Trophoblast cell (in vitro differentiated cells and primary cell): Measurements from ENCODE around the gene DENND4C.

Experiments
- DNase-seq, 2 donors: peaks; one replicate each; pipeline ENCODE4 v3.0.0-alpha.2; 2016
- H2AFZ ChIP-seq: 2 replicates; pipeline ENCODE4 v1.6.1; 2013; ENCODE audit warnings: low read length, moderate library complexity, mild to moderate bottlenecking; ENCODE audit not compliant: insufficient read depth, poor library complexity
- H2AK5ac ChIP-seq: 2 replicates; pipeline ENCODE4 v1.6.1; 2013; ENCODE audit warnings: mild to moderate bottlenecking, low read length
- H2BK120ac ChIP-seq: 2 replicates; pipeline ENCODE4 v1.6.1; 2013; ENCODE audit warnings: low read length, mild to moderate bottlenecking, moderate library complexity; ENCODE audit not compliant: insufficient read depth, poor library complexity
- H2BK12ac ChIP-seq: 2 replicates; pipeline ENCODE4 v1.6.1; 2013; ENCODE audit warnings: mild to moderate bottlenecking, low read length, moderate library complexity
- H2BK5ac ChIP-seq: 2 replicates; pipeline ENCODE4 v1.6.1; 2013; ENCODE audit warnings: low read length, low read depth, moderate library complexity, mild to moderate bottlenecking; ENCODE audit not compliant: poor library complexity
- H3K14ac ChIP-seq: 2 replicates; pipeline ENCODE4 v1.6.1; 2013; ENCODE audit warnings: mild to moderate bottlenecking, low read length
- H3K18ac ChIP-seq: 2 replicates; pipeline ENCODE4 v1.6.1; 2013; ENCODE audit warnings: mild to moderate bottlenecking, low read length
- H3K23ac ChIP-seq: 2 replicates; pipeline ENCODE4 v1.6.1; 2013; ENCODE audit warnings: low read length
- H3K27ac ChIP-seq: 2 replicates; pipeline ENCODE4 v1.5.1; 2013; ENCODE audit warnings: low read depth, mild to moderate bottlenecking, inconsistent platforms, low read length, moderate library complexity
- H3K27me3 ChIP-seq: 2 replicates; pipeline ENCODE4 v1.6.1; 2013; ENCODE audit warnings: inconsistent platforms, mild to moderate bottlenecking, low read length, moderate library complexity; ENCODE audit not compliant: insufficient read depth
- H3K36me3 ChIP-seq, 2 experiments: 1 replicate in 1 of 2; 2 replicates in 1 of 2; pipeline ENCODE4 v1.6.1; 2013; ENCODE audit warnings: low read length in 2 of 2, mild to moderate bottlenecking in 2 of 2, moderate library complexity in 1 of 2; ENCODE audit not compliant: insufficient read depth in 2 of 2, control insufficient read depth in 1 of 2
- H3K4ac ChIP-seq: 2 replicates; pipeline ENCODE4 v1.6.1; 2013; ENCODE audit warnings: low read depth, mild to moderate bottlenecking, low read length, moderate library complexity
- H3K4me1 ChIP-seq, 2 experiments: 1 replicate in 1 of 2; 2 replicates in 1 of 2; pipeline ENCODE4 v1.6.1; 2013; ENCODE audit warnings: low read length in 2 of 2, mild to moderate bottlenecking in 2 of 2, moderate library complexity in 1 of 2; ENCODE audit not compliant: insufficient read depth in 2 of 2, control insufficient read depth in 1 of 2
- H3K4me2 ChIP-seq: 2 replicates; pipeline ENCODE4 v1.6.1; 2013; ENCODE audit warnings: inconsistent platforms, mild to moderate bottlenecking, low read length, moderate library complexity
- H3K4me3 ChIP-seq: 2 replicates; pipeline ENCODE4 v1.5.1; 2013; ENCODE audit warnings: mild to moderate bottlenecking, low read depth, low read length, inconsistent platforms
- H3K79me1 ChIP-seq: one replicate; pipeline ENCODE4 v1.6.1; 2013; ENCODE audit warnings: low read length
- H3K79me2 ChIP-seq: 2 replicates; pipeline ENCODE4 v1.6.1; 2013; ENCODE audit warnings: low read length, mild to moderate bottlenecking; ENCODE audit not compliant: control insufficient read depth, insufficient read depth, poor library complexity
- H3K9ac ChIP-seq: 2 replicates; pipeline ENCODE4 v1.6.1; 2013; ENCODE audit warnings: mild to moderate bottlenecking, low read length
- H3K9me3 ChIP-seq: 2 replicates; pipeline ENCODE4 v1.6.1; 2013; ENCODE audit warnings: low read depth, mild to moderate bottlenecking, control low read depth, inconsistent platforms, low read length; ENCODE audit not compliant: insufficient read depth
- H4K12ac ChIP-seq: 2 replicates; pipeline ENCODE4 v1.6.1; 2013; ENCODE audit warnings: low read depth, mild to moderate bottlenecking, low read length, moderate library complexity
- H4K8ac ChIP-seq: 2 replicates; pipeline ENCODE4 v1.6.1; 2013; ENCODE audit warnings: low read depth, mild to moderate bottlenecking, low read length, moderate library complexity
- H4K91ac ChIP-seq: one replicate; pipeline ENCODE4 v1.6.1; 2013; ENCODE audit warnings: low read depth, mild to moderate bottlenecking, low read length, moderate library complexity
- WGBS: extraction: QIAGEN DNeasy Blood & Tissue Kit; methylation state at CpG from one replicate; pipeline ENCODE4 v1.1.7; 2013; ENCODE audit warnings: missing lambda C conversion rate; ENCODE audit not compliant: insufficient read length, insufficient coverage; ENCODE audit errors: extremely low coverage; 5-methylcytosine and 5-hydroxymethylcytosine counted together

DENND4C gene

GRCh38 chr9:19223724-19224123, 6.8 kb upstream of the DENND4C start:
- no peaks in the 10 kb centered on the region for H3K9me3 ChIP-seq
- no peaks in the 10 kb centered on the region for H3K79me1 ChIP-seq
- H2AK5ac ChIP-seq = no peak overlapping the region
- H2BK120ac ChIP-seq = no peak overlapping the region
- H3K18ac ChIP-seq = no peak overlapping the region
- no peak overlapping the region for H3K4me3 ChIP-seq
- H4K91ac ChIP-seq = no peak overlapping the region
- H3K27me3 ChIP-seq = no peaks in the 10 kb centered on the region
- H3K23ac ChIP-seq = no peak overlapping the region
- H2BK5ac ChIP-seq = no peak overlapping the region
- no peak overlapping the region for H3K4ac ChIP-seq
- no peak overlapping the region for H3K27ac ChIP-seq
- H2BK12ac ChIP-seq = no peak overlapping the region
- no CpG with 5 or more reads among the region's 4 CpGs for WGBS
- H3K9ac ChIP-seq = no peak overlapping the region
- H3K79me2 ChIP-seq = no peaks in the 10 kb centered on the region
- no peak overlapping the region for H3K4me2 ChIP-seq
- no peaks in the 10 kb centered on the region for H3K36me3 ChIP-seq
- H4K12ac ChIP-seq = no peak overlapping the region
- no peak overlapping the region for H4K8ac ChIP-seq
- DNase-seq = no peak
- H3K14ac ChIP-seq = no peak overlapping the region
- no peak overlapping the region for H2AFZ ChIP-seq
- H3K4me1 ChIP-seq = peaks cover 0 to 2% of the 10 kb centered on the region in 2 experiments

GRCh38 chr9:19224563-19224962, 5.9 kb upstream of the DENND4C start:
- Histone ChIP-seq H3K18ac (no peak overlapping the region), H2BK120ac (no peak overlapping the region), H4K8ac (no peak overlapping the region), H3K9me3 (no peaks in the 10 kb centered on the region), H3K4me3 (no peak overlapping the region), H3K27me3 (no peaks in the 10 kb centered on the region), H3K27ac (no peak overlapping the region), H4K91ac (no peak overlapping the region), H3K4me2 (no peak overlapping the region), H3K14ac (no peak overlapping the region), H3K4ac (no peak overlapping the region), H3K36me3 (no peaks in the 10 kb centered on the region), H3K23ac (no peak overlapping the region), H3K9ac (no peak overlapping the region), H2BK5ac (no peak overlapping the region), H4K12ac (no peak overlapping the region), H2BK12ac (no peak overlapping the region), H2AK5ac (no peak overlapping the region), H2AFZ (no peak overlapping the region), H3K79me1 (no peaks in the 10 kb centered on the region), H3K4me1 (peaks cover 0 to 2% of the 10 kb centered on the region in 2 experiments), H3K79me2 (no peaks in the 10 kb centered on the region)
- DNase-seq = no peak
- 100% methylated on average over 2 of the region's 7 CpGs for WGBS

- no peak overlapping the region for H3K23ac ChIP-seq
- no CpG with 5 or more reads among the region's 41 CpGs for WGBS
- H4K8ac ChIP-seq = peak overlapping the region; percentile 41
- H4K91ac ChIP-seq = no peak overlapping the region
- H3K18ac ChIP-seq = no peak overlapping the region
- H2AK5ac ChIP-seq = no peak overlapping the region
- H3K4me3 ChIP-seq = peak overlapping the region; percentile 94
- DNase-seq = peak; percentile 78 to 86
- no peak overlapping the region for H3K14ac ChIP-seq
- no peak overlapping the region for H2BK5ac ChIP-seq
- H2AFZ ChIP-seq = peak overlapping the region; percentile 61
- H3K79me1 ChIP-seq = peaks cover 11% of the 10 kb centered on the region
- H4K12ac ChIP-seq = no peak overlapping the region
- H3K9me3 ChIP-seq = no peaks in the 10 kb centered on the region
- no peaks in the 10 kb centered on the region for H3K27me3 ChIP-seq
- peaks cover 14% of the 10 kb centered on the region for H3K79me2 ChIP-seq
- peaks cover 0 to 3% of the 10 kb centered on the region in 2 experiments for H3K4me1 ChIP-seq
- peak overlapping the region; percentile 63 for H3K4me2 ChIP-seq
- H3K4ac ChIP-seq = no peak overlapping the region
- H2BK120ac ChIP-seq = no peak overlapping the region
- H2BK12ac ChIP-seq = no peak overlapping the region
- no peak overlapping the region for H3K9ac ChIP-seq
- no peaks in the 10 kb centered on the region for H3K36me3 ChIP-seq
- H3K27ac ChIP-seq = peak overlapping the region; percentile 16
Measured at GRCh38 chr9:19229595-19230354, 718 bp upstream of the DENND4C start.

GRCh38 chr9:19231126-19231903, 822 bp downstream of the DENND4C start:
- H3K27ac ChIP-seq = peak overlapping the region; percentile 93
- H2AFZ ChIP-seq = peak overlapping the region; percentile 97
- peak overlapping the region; percentile 87 for H3K9ac ChIP-seq
- H3K18ac ChIP-seq = peak overlapping the region; percentile 98
- peaks cover 11% of the 10 kb centered on the region for H3K79me1 ChIP-seq
- H2BK5ac ChIP-seq = peak overlapping the region; percentile 94
- DNase-seq = peak in 1 of 2 donors; percentile 42
- H2BK120ac ChIP-seq = peak overlapping the region; percentile 93
- H4K91ac ChIP-seq = peak overlapping the region; percentile 92
- no peaks in the 10 kb centered on the region for H3K27me3 ChIP-seq
- H3K9me3 ChIP-seq = no peaks in the 10 kb centered on the region
- H4K12ac ChIP-seq = peak overlapping the region; percentile 93
- H2BK12ac ChIP-seq = peak overlapping the region; percentile 52
- peaks cover 14% of the 10 kb centered on the region for H3K79me2 ChIP-seq
- H3K23ac ChIP-seq = no peak overlapping the region
- peak overlapping the region; percentile 59 for H2AK5ac ChIP-seq
- no peaks in the 10 kb centered on the region for H3K36me3 ChIP-seq
- peak overlapping the region; percentile 91 for H3K14ac ChIP-seq
- peak overlapping the region; percentile 94 for H3K4me3 ChIP-seq
- peak overlapping the region; percentile 87 for H3K4ac ChIP-seq
- H4K8ac ChIP-seq = peak overlapping the region; percentile 94
- H3K4me1 ChIP-seq = peaks cover 0 to 3% of the 10 kb centered on the region in 2 experiments
- H3K4me2 ChIP-seq = peak overlapping the region; percentile 72
- WGBS = no CpG with 5 or more reads among the region's 35 CpGs
